ENCODE data around the gene NDUFB7. TPM values are rescaled to one million over a fixed set of nuclear protein-coding genes. Genes with fewer than 3 reads are reported as not detected.

The NDUFB7 gene
- total RNA-seq, 2 donors from 2014 or later, result 121 to 206 TPM

- Histone ChIP-seq H3K9me3 (no peaks in the 10 kb centered on the region), H3K4me3 (no peak overlapping the region), H3K27ac (peak overlapping the region in 2 of 4 donors; percentile 99), H3K4me1 (peaks cover 32% of the 10 kb centered on the region), H3K36me3 (replicated peaks in 1 of 2; ENCODE audit: insufficient read depth in 1 of 2, low read depth in 2 of 2) (peaks cover 3% of the 10 kb centered on the region in 2 donors), H3K27me3 (no peaks in the 10 kb centered on the region)
- DNase-seq (no peak), ATAC-seq (no peak)
- intact Hi-C loops (cut with DNase I), result no loop called here
- WGBS, 2 donors, result 86 to 88% methylated on average over 3 to 4 of the region's 4 CpGs
- TF ChIP-seq CTCF (IDR thresholded peaks at IDR 0.05) (no peak), POLR2A (IDR thresholded peaks at IDR 0.05) (no peak)
Observed at GRCh38 chr19:14520543-14520942, 51.3 kb downstream of the NDUFB7 start.

- no peak overlapping the region for H3K4me3 ChIP-seq
- intact Hi-C loops (cut with DNase I), result no loop called here
- peak overlapping the region; percentile 23 to 100 (median 99) for H3K27ac ChIP-seq
- H3K27me3 ChIP-seq, result no peaks in the 10 kb centered on the region
- peaks cover 39% of the 10 kb centered on the region for H3K4me1 ChIP-seq
- no peaks in the 10 kb centered on the region for H3K9me3 ChIP-seq
- ATAC-seq, result no peak
- DNase-seq, result peak; percentile 36 to 75 (median 44)
- WGBS, 2 donors, result 14 to 50% methylated on average over 1 to 2 of the region's 2 CpGs
- TF ChIP-seq POLR2A (IDR thresholded peaks at IDR 0.05), result no peak
- TF ChIP-seq CTCF (IDR thresholded peaks at IDR 0.05), result no peak
- peaks cover 7 to 9% of the 10 kb centered on the region in 2 donors for H3K36me3 ChIP-seq (replicated peaks in 1 of 2; ENCODE audit: insufficient read depth in 1 of 2, low read depth in 2 of 2)
Observed at GRCh38 chr19:14519860-14520407, 51.9 kb downstream of the NDUFB7 start.

GRCh38 chr19:14519245-14519859, 52.5 kb downstream of the NDUFB7 start:
- DNase-seq (no peak), ATAC-seq (no peak)
- Histone ChIP-seq H3K27ac (peak overlapping the region; percentile 92 to 100 (median 99)), H3K27me3 (no peaks in the 10 kb centered on the region), H3K4me3 (no peak overlapping the region), H3K36me3 (replicated peaks in 1 of 2; ENCODE audit: insufficient read depth in 1 of 2, low read depth in 2 of 2) (peaks cover 7 to 14% of the 10 kb centered on the region in 2 donors), H3K4me1 (peaks cover 44% of the 10 kb centered on the region), H3K9me3 (no peaks in the 10 kb centered on the region)
- 84 to 88% methylated on average over 22 of the region's 22 CpGs for WGBS, 2 donors
- intact Hi-C loops (cut with DNase I), result no loop called here
- TF ChIP-seq CTCF (IDR thresholded peaks at IDR 0.05) (no peak), POLR2A (IDR thresholded peaks at IDR 0.05) (no peak)

- peak; percentile 76 to 83 (median 82) for DNase-seq
- Histone ChIP-seq H3K27ac (peak within 1 kb of the TSS; percentile 94 to 100 (median 99)), H3K27me3 (no peaks in the 10 kb centered on the region), H3K4me1 (peaks cover 58% of the 10 kb centered on the region), H3K9me3 (no peaks in the 10 kb centered on the region), H3K36me3 (replicated peaks in 1 of 2; ENCODE audit: insufficient read depth in 1 of 2, low read depth in 2 of 2) (peaks cover 7 to 14% of the 10 kb centered on the region in 2 donors), H3K4me3 (peak within 1 kb of the TSS; percentile 72 to 87)
- WGBS, 2 donors, result 0% methylated on average over 46 of the region's 82 CpGs; no CpG with 5 or more reads in 1 of the 2 donors
- peak; percentile 70 for ATAC-seq
- TF ChIP-seq CTCF (IDR thresholded peaks at IDR 0.05) (peak in 1 of 7 experiments; percentile 7), POLR2A (IDR thresholded peaks at IDR 0.05) (peak; percentile 95 to 99 (median 99))
- intact Hi-C loops (cut with DNase I), result no loop called here
Observed at GRCh38 chr19:14517840-14518505, 53.9 kb downstream of the NDUFB7 start, which contains the start of gene DNAJB1. DNAJB1 (minus strand) TSS chr19:14518397; CDS start chr19:14518349, 48 bp downstream.
